Dedifferentiated amniotic fluid mesenchymal stem cell (primary cell): Measurements from ENCODE around the gene TMEM176B.

Experiments used
- DNase-seq: peaks from one replicate; pipeline ENCODE4 v3.0.0-alpha.2; 2016; ENCODE audit errors: extremely low spot score

The TMEM176B gene

DNA sequence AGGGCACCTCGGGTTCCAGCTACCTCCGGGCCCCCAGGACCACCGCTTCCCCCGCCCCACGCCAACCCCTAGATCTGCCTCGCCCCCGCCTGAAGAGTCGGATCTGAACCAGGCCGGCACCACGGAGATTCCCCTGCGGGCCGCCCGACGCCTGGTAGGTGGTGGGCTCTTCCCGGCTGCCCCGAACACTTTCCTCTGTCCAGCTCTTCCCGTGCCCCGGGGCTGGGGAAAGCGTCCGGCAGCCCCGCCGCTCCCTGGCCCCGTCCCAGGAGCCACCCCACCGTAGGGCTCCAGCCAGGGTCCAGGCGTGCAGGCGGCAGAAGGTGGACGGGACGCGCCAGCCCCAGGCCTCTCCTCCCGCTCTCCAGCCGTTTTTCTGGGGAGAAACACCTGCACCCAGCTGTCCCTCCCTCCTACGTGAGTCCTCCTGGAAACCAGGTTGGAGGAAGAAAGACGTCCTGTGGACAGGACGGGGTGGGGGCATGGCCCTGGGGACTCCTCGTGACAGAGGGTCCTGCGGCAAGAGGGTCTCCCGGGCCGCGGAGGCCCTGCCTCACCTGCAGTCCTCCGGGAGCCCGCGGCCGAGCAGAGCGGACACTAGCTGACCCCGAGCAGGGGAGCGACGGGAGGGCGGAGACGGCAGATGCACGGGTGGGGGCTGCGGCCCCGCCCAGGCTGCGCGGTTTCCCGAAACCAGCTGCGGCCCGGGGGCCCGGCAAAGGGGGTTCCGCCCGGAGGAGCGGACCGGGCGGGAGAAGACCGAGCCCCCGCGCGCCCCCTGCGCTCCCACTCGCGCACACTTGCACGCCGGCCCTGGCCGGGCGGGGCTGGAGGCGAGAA, at the start of gene TMEM176B:
Gene TMEM176B (minus strand): TSS at position 624 of the 840 bp plus-strand sequence. CDS start 3,795 bp downstream, outside the sequence.
- no peak for DNase-seq

DNA sequence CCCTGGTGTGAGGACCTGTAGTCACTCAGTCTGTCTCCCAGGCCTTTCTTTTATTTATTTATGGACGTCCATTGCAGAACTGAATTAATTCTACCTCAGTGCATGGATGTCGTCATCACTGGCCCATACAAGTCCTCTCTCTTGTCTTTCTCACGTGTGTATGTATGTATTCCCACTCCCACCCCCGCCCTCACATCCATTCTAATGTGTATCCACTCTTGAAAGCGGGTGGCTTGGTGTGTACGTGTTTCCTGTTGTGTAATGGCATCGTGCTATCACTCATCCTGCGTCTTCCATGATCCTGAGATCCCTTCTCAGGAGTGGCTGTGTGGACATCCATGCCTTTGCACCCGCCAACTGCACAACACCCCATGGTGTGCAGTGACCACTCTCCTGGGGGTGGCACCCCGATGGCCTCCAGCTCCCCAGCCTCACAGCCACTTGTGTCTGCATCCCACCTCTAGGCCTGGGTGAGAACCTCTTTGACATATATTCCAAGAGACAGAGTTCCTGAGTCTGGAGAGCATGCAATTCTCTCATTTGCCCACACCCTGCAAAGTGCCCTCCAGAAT, 49.1 kb upstream of the TMEM176B start:
- DNase-seq = no peak

DNA sequence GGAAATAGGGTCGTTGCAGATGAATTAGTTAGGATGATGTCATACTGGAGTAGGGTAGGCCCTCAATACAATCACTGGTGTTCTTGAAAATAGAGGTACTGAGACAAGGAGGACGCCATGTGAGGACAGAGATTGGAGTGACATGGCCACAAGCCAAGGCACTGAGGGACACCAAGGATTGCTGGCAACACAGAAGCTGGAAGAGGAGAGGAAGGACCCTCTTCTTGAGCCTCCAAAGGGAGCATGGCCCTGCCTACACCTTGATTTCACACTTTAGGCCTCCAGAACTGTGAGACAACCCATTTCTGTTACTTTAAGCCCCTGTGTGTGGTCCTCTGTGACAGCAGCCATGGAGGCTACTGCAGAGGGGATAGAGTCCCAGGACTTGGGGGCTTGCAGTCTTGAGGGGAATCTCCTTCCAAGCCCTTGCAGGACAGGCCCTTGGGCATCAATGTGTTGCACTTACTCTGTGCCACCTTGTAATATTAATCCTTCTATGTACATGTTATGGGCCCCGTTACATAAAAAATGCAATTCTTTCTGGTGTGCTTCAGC, 48.5 kb upstream of the TMEM176B start:
- DNase-seq = no peak

DNA sequence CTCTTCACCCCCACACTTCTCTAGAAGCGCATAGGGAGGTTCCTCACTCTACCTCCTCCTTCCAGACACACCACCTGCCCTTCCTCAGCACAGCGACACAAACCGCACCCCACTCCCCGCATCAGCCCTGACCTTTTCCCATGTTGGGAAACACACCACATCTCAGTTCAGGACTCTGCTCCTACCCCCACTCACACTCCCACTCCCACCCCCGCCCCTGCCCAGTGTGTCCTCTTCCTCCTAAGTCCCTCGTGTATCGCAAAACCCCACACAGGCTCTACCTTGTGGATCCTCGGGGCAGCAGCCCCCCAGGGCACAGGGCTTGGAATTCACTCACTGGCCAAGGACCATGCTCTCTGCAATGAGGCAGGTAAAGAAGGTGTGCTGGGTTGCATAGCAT, 47.9 kb upstream of the TMEM176B start:
- no peak for DNase-seq

DNA sequence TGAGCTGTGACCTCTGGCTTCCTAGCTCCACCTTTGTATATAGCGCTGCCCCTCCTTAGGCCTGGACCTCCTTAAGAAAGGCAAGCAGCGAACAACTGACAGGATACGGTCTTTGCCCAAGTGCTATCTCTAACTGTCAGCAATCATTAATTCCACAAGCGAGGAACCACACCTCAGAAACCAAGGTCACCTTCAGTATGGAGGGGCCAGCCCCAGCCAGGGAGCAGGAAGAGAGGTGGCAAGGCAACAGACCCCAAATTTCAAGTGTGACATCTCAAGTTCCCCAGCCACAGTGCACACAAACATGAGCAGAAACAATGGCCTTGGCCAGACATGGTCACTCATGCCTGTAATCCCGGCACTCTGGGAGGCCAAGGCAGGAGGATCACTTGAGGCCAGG, 47.4 kb upstream of the TMEM176B start:
- DNase-seq = no peak

DNA sequence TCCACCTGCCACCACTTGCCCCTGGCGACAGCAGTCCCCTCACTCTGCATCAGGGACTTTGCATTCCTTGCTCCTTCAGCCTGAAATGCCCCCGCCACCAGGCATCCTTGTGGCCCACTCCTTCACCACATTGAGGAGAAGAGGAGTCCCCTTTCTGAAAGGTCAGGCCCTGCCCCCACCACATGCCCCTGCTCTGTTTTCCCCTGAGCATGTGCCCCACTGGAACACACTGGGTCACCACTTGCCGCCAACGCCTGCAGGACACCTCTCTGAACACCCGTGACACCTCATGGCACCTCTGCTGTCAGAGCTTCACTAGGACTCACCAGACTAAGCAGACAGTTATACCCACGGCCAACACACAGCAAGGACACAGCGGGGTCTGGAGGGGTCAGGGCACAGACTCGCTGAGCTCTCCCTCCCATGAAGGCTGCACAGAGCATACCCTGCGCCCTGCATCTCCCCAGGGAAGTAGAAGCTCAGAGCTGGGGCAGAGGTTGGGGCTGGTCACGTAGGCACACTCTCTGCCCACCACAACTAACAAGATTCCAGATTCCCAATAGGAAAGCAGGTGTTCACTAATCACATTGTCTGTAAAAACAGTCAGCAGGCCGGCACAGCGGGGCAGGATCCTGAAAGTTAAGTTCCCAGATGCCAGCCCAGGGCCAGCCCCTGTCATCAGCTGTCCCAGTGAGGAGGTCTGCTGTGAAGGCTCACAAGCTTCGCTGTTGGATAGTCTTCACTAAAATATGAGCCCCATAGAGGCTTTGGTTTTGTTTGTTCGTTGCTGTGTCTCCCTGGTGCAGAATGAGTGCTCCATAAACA, 46.3 kb upstream of the TMEM176B start:
- DNase-seq = no peak

DNA sequence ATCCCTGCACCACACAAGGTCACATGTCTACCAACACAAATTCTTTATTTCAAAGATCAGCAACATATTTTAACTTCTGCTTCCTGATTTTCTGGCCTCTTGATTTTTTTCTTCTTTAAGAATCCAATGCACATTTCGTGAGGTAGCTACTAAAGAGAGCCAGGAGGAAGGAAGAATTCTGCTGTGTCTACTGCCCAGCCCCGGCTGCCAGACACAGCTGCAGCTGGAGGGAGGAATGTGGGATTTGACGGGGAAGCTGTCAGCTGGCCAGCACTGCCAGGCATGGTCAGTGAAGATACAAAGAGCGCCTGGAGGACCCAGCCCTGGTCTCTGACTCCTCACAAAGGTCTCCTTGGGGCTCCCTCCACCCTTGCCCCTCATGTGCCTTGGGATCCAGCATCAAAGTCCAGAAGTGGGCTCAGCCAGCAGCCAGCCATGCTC, 45.3 kb upstream of the TMEM176B start:
- DNase-seq = no peak

DNA sequence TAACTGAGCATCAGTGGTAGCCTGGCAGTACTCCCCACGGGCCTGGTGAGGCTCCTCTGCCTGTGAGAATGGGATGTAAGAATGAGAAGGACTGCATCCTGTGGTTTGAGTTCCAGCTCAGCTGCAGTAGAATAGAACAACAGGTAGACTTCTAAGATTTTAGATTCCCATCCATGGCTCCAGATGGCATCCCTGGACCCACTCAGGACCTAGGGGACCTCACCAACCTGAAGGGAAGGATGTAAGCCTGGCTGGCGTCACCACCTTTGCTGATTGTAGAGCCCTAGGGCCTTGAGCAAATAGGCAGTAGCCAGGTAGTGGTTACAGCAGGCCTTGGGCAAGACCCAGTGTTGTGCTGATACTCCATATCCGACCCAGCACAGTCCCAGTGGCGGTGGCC, 42.6 kb upstream of the TMEM176B start:
- no peak for DNase-seq

DNA sequence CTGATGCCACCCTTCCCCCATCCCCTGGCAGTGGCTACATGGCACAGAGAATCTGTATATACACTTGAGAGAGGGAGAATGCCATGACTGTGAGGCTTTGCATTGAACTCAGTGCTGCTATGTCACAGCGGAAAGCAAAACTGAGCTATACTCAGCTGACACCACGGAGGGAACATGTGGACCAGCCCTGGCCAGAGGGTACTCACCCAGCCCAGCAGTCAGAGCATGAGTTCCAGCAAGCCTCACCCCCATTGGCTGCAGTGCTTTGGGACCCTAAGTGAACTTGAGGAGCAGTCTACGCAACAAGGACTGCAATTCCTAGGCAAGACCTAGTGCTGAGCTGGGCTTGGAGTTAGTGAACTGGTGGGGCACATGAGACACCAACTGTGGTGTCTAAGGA, 41.9 kb upstream of the TMEM176B start:
- DNase-seq = no peak

DNA sequence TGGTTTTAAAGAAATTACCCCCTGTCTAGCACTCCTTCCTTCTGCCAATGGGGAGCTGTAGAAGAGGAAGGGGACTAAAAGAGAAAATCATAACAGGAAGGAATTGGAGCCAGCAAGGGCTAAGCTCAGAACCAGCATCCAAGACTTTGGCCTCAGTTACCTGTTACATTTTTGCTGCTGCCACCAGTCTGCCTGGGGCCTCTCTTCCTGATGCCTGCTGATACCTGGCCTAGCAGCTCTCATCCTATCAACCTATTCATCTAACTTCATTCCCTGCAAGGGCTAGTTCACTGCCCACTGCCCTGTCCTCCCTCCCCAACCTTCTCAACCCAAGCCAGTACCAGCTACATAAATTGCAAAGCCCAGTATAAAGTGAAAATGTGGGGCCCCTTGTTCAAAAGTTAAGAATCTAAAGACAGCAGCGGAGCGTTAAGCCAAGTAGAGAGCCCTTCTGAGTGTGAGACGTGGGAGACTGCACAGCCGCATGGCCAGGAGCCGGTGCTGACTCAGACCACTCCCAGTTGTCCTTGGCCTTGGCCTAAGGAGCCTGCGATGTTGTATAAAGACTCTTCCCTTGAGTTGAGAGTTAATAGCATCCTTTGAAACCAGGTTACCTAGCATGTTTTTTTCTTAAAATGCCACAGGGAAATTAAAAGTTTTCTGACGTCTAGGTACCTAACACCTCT, 38.9 kb upstream of the TMEM176B start:
- no peak for DNase-seq

DNA sequence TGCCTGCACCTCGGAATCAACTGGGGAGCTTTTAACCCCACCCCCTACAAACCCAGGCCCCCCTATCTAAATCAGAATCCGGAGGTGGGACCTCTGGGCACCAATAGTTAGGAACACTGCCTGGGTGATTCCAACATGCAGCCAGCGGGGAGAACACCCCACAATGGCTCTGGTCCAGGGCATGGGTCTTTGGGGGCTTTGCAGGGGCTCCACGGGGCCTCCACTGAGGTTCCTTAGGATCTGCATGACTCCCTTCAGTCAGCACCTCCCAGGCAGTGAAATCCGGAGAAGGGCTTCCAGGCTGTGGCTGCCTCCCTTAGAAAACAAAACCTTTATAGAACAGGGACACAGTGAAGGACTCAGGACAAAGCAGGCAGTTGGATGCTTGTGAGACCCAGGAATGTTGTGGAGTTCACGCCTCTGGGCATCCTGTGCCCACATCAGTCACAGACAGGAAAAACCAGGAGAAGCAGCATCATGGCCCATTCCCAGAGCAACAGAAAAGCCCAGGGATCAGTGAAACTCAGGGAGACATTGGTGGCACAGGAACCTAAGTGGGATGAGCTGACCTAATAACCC, 35.6 kb upstream of the TMEM176B start:
- DNase-seq = no peak

DNA sequence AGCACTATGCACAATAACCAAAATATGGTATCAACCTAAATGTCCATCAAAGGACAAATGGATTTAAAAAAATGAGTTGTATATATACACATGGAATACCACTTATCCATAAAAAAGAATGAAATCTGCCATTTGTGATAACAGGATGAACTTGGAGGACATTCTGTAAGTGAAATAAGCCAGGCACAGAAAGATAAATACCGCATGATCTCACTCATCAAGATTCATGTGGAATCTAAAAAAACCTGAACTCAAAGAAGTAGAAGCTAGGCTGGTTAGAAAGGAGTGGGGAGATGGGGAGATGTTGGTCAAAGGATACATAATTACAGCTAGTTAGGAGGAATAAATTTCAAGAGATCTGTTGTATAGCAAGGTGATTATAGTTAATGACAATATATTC, 34.9 kb upstream of the TMEM176B start:
- DNase-seq = no peak

DNA sequence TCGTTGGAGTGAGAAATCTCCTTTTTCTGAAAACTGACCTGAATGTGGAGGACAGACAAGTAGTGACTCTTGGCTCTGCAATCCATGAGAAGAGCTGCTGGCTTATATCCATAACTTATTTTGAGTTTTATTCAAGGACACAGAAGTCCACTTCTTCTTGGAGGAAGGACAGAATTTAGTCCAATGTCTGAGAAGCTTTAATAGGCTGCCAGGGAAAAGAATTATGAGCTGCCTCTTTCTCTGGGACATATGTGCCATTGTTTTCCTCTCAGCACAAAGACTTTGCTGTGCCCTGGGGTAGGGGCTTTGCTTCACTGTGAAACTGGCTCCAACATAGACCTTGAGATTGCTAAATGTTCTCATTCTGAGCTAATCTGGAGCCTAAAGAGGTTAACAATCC, 31.7 kb upstream of the TMEM176B start:
- no peak for DNase-seq

DNA sequence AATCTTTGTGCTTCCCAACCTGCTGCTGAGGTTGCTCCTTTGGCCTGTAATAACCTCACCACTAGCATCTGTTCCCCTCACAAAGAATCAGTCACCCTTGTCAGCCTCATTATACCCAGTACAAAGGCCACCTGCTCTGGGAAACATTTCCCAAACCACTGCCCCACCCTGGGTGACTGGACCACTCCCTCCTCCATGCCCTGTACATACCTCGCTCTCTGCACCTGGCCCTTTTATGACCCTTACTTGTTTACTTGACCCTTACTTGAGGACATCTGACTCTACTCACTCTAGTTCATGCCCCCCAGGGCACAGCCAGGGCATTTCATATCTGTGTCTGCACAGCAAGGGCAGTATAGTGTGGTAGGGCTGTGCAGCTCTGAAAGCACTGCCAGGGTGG, 30.8 kb upstream of the TMEM176B start:
- no peak for DNase-seq

DNA sequence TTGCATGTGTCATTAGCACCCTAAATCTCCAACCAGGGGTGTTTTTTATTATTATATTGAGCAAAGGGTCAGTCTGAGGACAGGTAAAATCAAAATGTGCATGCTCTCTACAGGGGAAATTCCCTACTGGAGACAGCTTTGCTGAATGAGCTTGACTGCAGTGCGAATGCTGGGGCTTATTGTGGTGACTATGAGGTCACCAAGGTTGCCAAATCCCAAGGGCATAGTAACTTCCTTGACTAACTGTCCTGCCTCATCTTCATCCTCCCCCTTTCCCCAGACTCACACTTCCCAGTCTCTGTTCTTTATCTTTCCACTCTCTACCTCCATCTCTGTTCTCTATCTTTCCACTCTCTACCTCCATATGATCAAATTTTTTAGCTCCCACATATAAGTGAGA, 29.3 kb upstream of the TMEM176B start:
- no peak for DNase-seq

DNA sequence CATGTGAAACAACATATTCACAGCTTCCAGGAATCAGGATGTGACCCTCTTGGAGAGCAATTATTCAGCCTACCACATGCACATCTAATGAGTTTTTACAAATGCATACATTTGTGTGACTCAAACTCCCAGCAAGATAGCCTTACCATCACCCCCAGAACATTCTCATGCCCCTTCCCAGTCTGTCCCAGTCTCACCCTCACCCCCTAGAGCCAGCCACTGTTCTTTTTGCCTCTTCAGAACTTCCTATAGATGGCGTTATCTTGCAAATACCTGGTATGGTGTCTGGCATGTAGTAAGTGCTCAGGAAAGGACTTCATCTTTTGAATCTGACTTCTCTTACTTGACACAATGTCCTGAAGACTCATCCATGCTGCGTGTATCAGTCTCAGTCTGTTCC, 28.2 kb upstream of the TMEM176B start:
- DNase-seq = no peak

DNA sequence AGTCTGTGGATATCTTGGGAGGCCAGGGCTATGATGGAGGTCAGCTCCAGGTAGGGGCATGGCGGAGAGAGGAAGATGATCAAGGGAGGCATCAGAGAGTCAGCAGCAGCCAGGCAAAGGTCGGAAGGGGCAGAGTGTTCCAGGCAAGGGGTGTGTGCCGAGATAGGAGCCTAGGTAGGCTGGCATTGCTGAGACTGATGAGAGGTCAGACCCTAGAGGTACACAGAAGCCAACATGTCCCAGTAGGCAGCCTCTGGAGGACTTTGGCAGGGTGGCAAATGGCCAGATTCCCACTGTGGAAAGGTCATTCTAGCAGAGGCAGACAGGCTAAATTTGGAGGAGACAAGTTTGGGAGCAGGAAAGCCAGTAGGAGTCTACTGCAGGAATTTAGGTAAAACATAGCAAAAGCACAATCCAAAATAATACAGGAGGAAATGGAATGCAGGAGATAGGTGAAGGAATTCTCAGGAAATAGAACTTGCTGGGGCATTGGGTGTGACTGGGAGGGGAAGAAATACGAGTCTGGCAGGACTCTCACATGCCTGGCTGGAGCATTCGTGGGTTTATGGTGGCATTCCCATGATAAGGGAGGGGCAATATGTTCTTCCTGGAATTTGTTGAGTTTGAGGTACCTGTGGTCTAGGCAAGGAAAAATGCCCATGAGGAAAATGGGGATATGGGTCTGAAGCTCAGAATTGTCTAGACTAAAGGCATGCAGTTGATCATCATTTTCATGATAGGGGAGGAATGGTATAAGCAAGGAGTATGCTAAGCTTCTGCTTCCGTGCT, 26.1 kb upstream of the TMEM176B start:
- no peak for DNase-seq

DNA sequence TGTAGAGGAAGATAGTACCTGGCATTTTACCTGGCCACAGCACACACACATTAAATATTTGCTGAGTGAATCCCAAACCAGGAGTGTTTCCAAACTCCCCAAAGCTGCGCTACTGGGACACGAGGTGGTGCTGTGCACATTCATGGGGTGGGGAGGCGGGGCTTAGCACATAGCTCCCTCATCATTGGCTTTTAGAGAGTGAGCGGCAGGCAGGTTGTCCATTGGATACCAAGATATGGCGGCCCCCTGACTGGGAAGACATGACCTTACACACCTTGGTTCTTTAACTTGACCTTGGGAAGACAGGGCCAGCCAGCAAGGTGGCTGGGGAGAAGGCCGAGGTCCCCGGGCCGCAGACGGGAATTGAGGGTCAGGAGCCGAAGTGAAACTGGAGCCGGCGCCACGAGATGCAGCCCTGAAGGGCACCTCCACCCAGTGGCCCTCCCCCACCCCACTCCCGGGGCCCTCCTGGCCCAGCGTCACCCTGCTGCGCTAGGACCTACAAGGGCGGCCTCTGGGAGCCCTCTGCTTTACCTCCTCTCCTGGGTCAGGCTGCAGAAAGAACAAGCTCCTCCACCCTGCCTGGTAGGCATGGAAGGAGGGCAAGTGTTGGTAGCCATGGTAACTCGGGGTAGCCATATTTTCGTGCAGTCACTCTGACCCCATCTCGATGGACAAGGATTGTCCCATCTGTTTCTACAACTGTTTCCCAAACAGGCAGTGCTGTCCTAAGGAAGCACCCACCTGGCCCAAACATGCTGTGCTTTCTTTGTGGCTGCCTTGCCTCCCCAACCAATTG, 24.4 kb upstream of the TMEM176B start:
- no peak for DNase-seq

DNA sequence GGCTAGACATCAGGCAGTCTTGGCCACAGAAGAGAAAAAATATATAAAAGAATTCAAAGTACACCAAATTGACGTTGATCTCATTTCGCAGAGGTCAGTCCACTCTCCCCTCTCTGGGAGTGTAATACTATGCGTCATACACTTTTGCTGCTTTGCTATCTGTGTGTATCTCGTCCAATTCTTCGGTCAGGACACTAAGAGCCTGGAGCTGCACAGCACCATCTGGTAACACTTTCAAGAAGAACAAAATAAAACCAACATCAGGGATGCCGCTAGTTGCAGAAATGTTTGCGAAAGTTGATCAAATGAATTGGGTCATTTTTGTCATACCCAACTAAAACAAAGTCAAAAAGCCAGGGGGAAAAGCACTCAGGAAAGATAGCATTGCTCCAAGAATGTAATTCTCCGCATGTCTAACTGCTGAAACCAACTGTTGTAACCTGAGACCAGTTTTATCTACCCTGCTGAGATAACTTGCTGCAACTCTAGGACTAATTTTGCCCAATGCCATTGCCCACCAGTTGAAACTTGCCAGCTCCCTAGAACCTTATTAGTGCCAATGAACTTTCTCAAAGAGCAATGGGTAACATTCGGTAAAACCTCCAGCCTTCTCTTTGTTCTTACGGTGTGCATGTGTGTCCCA, 23.4 kb upstream of the TMEM176B start:
- no peak for DNase-seq
